ENCODE results near the gene AP1B1. TPM values are rescaled to one million over a fixed set of nuclear protein-coding genes. Genes with fewer than 3 reads are reported as not detected.

Gene AP1B1
- total and polyA plus RNA-seq, 4 donors = 32.7 to 97.9 (median 50.0) TPM

DNA sequence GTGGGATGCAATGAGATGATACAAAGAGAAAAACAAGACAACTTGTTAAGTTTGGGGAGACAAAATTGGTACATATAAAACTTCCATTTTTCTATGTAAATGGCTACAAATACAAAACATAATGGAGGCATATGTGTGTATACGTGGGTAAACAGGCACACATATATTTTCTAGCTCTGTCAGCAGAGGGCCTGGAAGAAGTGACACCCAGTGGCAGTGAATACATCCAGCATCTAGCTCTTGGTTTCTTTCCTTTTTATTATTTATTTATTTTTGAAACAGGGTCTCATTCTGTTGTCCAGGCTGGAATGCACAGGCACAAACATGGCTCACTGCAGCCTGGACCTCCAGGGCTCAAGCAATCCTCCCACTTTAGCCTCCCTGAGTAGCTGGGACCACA is 67.8 kb downstream of the AP1B1 start:
- TF ChIP-seq, protein P1, sequence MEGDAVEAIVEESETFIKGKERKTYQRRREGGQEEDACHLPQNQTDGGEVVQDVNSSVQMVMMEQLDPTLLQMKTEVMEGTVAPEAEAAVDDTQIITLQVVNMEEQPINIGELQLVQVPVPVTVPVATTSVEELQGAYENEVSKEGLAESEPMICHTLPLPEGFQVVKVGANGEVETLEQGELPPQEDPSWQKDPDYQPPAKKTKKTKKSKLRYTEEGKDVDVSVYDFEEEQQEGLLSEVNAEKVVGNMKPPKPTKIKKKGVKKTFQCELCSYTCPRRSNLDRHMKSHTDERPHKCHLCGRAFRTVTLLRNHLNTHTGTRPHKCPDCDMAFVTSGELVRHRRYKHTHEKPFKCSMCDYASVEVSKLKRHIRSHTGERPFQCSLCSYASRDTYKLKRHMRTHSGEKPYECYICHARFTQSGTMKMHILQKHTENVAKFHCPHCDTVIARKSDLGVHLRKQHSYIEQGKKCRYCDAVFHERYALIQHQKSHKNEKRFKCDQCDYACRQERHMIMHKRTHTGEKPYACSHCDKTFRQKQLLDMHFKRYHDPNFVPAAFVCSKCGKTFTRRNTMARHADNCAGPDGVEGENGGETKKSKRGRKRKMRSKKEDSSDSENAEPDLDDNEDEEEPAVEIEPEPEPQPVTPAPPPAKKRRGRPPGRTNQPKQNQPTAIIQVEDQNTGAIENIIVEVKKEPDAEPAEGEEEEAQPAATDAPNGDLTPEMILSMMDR (IDR thresholded peaks at IDR 0.05; ENCODE audit: control extremely low read depth, extremely low read depth) = no peak
- H3K27me3 ChIP-seq (ENCODE audit: control insufficient read depth in 3 of 3, insufficient read depth in 3 of 3, low read length in 2 of 3) = peaks cover 0 to 17% (median 15%) of the 10 kb centered on the region in 3 donors
- no peak overlapping the region for H3K4me3 ChIP-seq
- WGBS, 2 donors = 48% methylated on average over 1 of the region's 1 CpG
- no peaks in the 10 kb centered on the region for H3K4me1 ChIP-seq (ENCODE audit: control insufficient read depth in 5 of 5, insufficient read depth in 5 of 5, low read length in 5 of 5)
- H3K36me3 ChIP-seq (ENCODE audit: control insufficient read depth in 4 of 4, insufficient read depth in 4 of 4, low read length in 4 of 4) = no peaks in the 10 kb centered on the region
- H3K27ac ChIP-seq (ENCODE audit: low read depth in 1 of 2, low read length in 1 of 2) = no peak overlapping the region
- ATAC-seq (ENCODE audit: insufficient read depth, low FRiP score) (no peak), DNase-seq (no peak)
- no peaks in the 10 kb centered on the region for H3K9me3 ChIP-seq (ENCODE audit: control insufficient read depth in 4 of 4, insufficient read depth in 3 of 4, low read length in 3 of 4)
- no peak overlapping the region for H3K9ac ChIP-seq (ENCODE audit: insufficient read depth in 1 of 2, low read length in 2 of 2)

DNA sequence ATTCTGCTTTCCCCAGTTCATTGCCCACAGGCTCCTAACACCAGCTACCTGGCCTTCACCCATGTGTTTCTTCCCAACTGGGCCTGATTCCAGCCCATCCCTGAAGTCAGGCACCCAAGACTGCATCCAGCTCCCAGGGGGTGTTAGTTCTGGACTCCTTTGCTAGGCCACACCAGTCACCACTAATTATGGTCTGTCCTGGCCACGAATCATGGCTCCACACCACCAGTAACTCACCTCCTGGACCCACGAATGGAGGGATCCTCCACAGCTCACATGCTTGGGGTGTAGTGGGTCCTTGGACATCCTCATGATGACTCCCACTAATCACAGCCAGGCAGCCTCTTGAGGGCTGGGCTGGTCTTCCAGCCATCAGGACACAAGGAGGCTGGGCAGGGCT is 69.3 kb downstream of the AP1B1 start:
- Histone ChIP-seq H3K9ac (ENCODE audit: insufficient read depth in 1 of 2, low read length in 2 of 2) (no peak overlapping the region), H3K4me3 (no peak overlapping the region), H3K36me3 (ENCODE audit: control insufficient read depth in 4 of 4, insufficient read depth in 4 of 4, low read length in 4 of 4) (no peaks in the 10 kb centered on the region), H3K27ac (ENCODE audit: low read depth in 1 of 2, low read length in 1 of 2) (no peak overlapping the region), H3K27me3 (ENCODE audit: control insufficient read depth in 3 of 3, insufficient read depth in 3 of 3, low read length in 2 of 3) (peaks cover 0 to 25% (median 24%) of the 10 kb centered on the region in 3 donors), H3K9me3 (ENCODE audit: control insufficient read depth in 4 of 4, insufficient read depth in 3 of 4, low read length in 3 of 4) (no peaks in the 10 kb centered on the region), H3K4me1 (ENCODE audit: control insufficient read depth in 5 of 5, insufficient read depth in 5 of 5, low read length in 5 of 5) (peaks cover 0 to 8% (median 0%) of the 10 kb centered on the region in 5 donors)
- WGBS, 2 donors = 88 to 89% methylated on average over 2 of the region's 2 CpGs
- ATAC-seq (ENCODE audit: insufficient read depth, low FRiP score) (no peak), DNase-seq (no peak)
- TF ChIP-seq, protein P1 (IDR thresholded peaks at IDR 0.05; ENCODE audit: control extremely low read depth, extremely low read depth) = no peak

DNA sequence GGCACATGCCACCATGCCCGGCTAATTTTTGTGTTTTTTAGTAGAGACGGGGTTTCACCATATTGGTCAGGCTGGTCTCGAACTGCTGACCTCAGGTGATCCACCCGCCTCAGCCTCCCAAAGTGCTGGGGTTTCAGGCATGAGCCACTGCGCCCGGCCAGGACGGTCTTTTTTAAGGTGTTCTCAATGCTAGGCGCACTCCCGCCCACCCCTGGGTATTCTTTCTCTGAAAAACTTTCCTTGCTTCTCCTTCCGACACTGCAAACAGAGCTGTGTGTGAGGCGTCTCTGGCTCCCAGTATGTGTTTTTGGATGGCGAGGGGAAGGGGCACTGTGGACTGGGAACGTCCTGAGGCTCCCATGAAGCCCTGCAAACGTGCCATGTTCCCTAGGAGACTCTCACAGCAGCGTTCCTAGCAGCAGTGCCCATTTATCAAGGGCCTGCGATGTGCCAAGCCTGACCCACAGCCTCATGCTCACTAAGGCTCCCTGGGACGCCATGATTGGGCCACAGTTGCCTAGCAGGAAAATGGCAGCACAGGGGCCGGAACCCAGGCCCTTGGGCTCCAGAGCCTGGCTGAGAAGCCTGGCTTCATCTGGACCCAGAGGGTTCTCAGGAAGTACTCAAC is 70.4 kb downstream of the AP1B1 start:
- Histone ChIP-seq H3K36me3 (ENCODE audit: control insufficient read depth in 4 of 4, insufficient read depth in 4 of 4, low read length in 4 of 4) (no peaks in the 10 kb centered on the region), H3K9ac (ENCODE audit: insufficient read depth in 1 of 2, low read length in 2 of 2) (no peak overlapping the region), H3K27me3 (ENCODE audit: control insufficient read depth in 3 of 3, insufficient read depth in 3 of 3, low read length in 2 of 3) (peaks cover 0 to 35% (median 32%) of the 10 kb centered on the region in 3 donors), H3K9me3 (ENCODE audit: control insufficient read depth in 4 of 4, insufficient read depth in 3 of 4, low read length in 3 of 4) (no peaks in the 10 kb centered on the region), H3K4me3 (no peak overlapping the region), H3K4me1 (ENCODE audit: control insufficient read depth in 5 of 5, insufficient read depth in 5 of 5, low read length in 5 of 5) (peaks cover 0 to 15% (median 4%) of the 10 kb centered on the region in 5 donors), H3K27ac (ENCODE audit: low read depth in 1 of 2, low read length in 1 of 2) (no peak overlapping the region)
- TF ChIP-seq, protein P1 (IDR thresholded peaks at IDR 0.05; ENCODE audit: control extremely low read depth, extremely low read depth) = no peak
- WGBS, 2 donors = 93 to 94% methylated on average over 18 of the region's 18 CpGs
- no peak for ATAC-seq (ENCODE audit: insufficient read depth, low FRiP score)
- DNase-seq = no peak
